ENCODE data around the gene TEX28. TPM values are rescaled to one million over a fixed set of nuclear protein-coding genes. Genes with fewer than 3 reads are reported as not detected.
A peak's percentile ranks its signal among the peaks of the same experiment; 100 is the strongest.
"Not testable (repeated sequence)": the region's sequence is repeated elsewhere in the genome, so short reads cannot be mapped to it uniquely, and the experiment has no call there.

TEX28 gene
- total RNA-seq, 2 experiments from 2014 or later, result not detected

- intact Hi-C loops (cut with micrococcal nuclease), result no loop called here
- DNase-seq, result peak; percentile 88
- H3K36me3 Mint-ChIP-seq (ENCODE audit: low read depth), result no peaks in the 10 kb centered on the region
- H3K9me3 Mint-ChIP-seq, result no peaks in the 10 kb centered on the region
- peaks cover 30% of the 10 kb centered on the region for H3K4me1 Mint-ChIP-seq (ENCODE audit: low read depth)
- no peak overlapping the region for H3K27ac Mint-ChIP-seq
- CTCF ChIA-PET, result interaction anchor here (0.6 to 2.0 kb wide), 11 partner anchors 8 to 219 kb away, joined by 3 to 8 read pairs (median 4); no protein-coding TSS in a partner anchor
- H3K4me3 Mint-ChIP-seq, result no peak overlapping the region
- no peaks in the 10 kb centered on the region for H3K27me3 Mint-ChIP-seq (ENCODE audit: low read depth)
These were observed 13.4 kb upstream of the TEX28 start for GRCh38 chrX:154308108-154308946.

- Mint-ChIP-seq H3K27me3 (ENCODE audit: low read depth) (no peaks in the 10 kb centered on the region), H3K9me3 (no peaks in the 10 kb centered on the region), H3K27ac (no peak overlapping the region), H3K4me3 (no peak overlapping the region), H3K36me3 (ENCODE audit: low read depth) (no peaks in the 10 kb centered on the region), H3K4me1 (ENCODE audit: low read depth) (peaks cover 23% of the 10 kb centered on the region)
- CTCF ChIA-PET, result interaction anchor here (1.5 to 2.0 kb wide), 3 partner anchors 9 to 220 kb away, joined by 5 to 8 read pairs (median 6); no protein-coding TSS in a partner anchor
- DNase-seq, result no peak
- intact Hi-C loops (cut with micrococcal nuclease), result no loop called here
These were observed 12.3 kb upstream of the TEX28 start for GRCh38 chrX:154307202-154307601.

GRCh38 chrX:154305541-154306205, 10.7 kb upstream of the TEX28 start:
- CTCF ChIA-PET, result no interaction called here
- intact Hi-C loops (cut with micrococcal nuclease), result no loop called here
- no peak overlapping the region for H3K4me3 Mint-ChIP-seq
- no peak for DNase-seq
- H3K9me3 Mint-ChIP-seq, result no peaks in the 10 kb centered on the region
- H3K27me3 Mint-ChIP-seq (ENCODE audit: low read depth), result no peaks in the 10 kb centered on the region
- no peak overlapping the region for H3K27ac Mint-ChIP-seq
- no peaks in the 10 kb centered on the region for H3K36me3 Mint-ChIP-seq (ENCODE audit: low read depth)
- H3K4me1 Mint-ChIP-seq (ENCODE audit: low read depth), result peaks cover 14% of the 10 kb centered on the region

- CTCF ChIA-PET, result no interaction called here
- Mint-ChIP-seq H3K27ac (no peak overlapping the region), H3K36me3 (ENCODE audit: low read depth) (no peaks in the 10 kb centered on the region), H3K9me3 (no peaks in the 10 kb centered on the region), H3K27me3 (ENCODE audit: low read depth) (no peaks in the 10 kb centered on the region), H3K4me1 (ENCODE audit: low read depth) (peaks cover 14% of the 10 kb centered on the region), H3K4me3 (no peak overlapping the region)
- no peak for DNase-seq
- intact Hi-C loops (cut with micrococcal nuclease), result no loop called here
These were observed 9.9 kb upstream of the TEX28 start for GRCh38 chrX:154304846-154305245.

GRCh38 chrX:154303476-154303875, 8.6 kb upstream of the TEX28 start:
- Mint-ChIP-seq H3K4me3 (no peak overlapping the region), H3K4me1 (ENCODE audit: low read depth) (peaks cover 9% of the 10 kb centered on the region), H3K9me3 (no peaks in the 10 kb centered on the region), H3K27ac (no peak overlapping the region), H3K27me3 (ENCODE audit: low read depth) (no peaks in the 10 kb centered on the region), H3K36me3 (ENCODE audit: low read depth) (no peaks in the 10 kb centered on the region)
- intact Hi-C loops (cut with micrococcal nuclease), result no loop called here
- no peak for DNase-seq
- CTCF ChIA-PET, result no interaction called here

GRCh38 chrX:154302998-154303397, 8.1 kb upstream of the TEX28 start:
- H3K4me1 Mint-ChIP-seq (ENCODE audit: low read depth); H3K9me3 Mint-ChIP-seq; H3K27me3 Mint-ChIP-seq (ENCODE audit: low read depth); H3K4me3 Mint-ChIP-seq; intact Hi-C loops (cut with micrococcal nuclease); DNase-seq; CTCF ChIA-PET; H3K36me3 Mint-ChIP-seq (ENCODE audit: low read depth); H3K27ac Mint-ChIP-seq: not testable (repeated sequence)

GRCh38 chrX:154300816-154301215, 5.9 kb upstream of the TEX28 start:
- no peak for DNase-seq
- no peak overlapping the region for H3K27ac Mint-ChIP-seq
- no peaks in the 10 kb centered on the region for H3K4me1 Mint-ChIP-seq (ENCODE audit: low read depth)
- H3K9me3 Mint-ChIP-seq, result no peaks in the 10 kb centered on the region
- no peaks in the 10 kb centered on the region for H3K27me3 Mint-ChIP-seq (ENCODE audit: low read depth)
- CTCF ChIA-PET, result no interaction called here
- H3K4me3 Mint-ChIP-seq, result no peak overlapping the region
- intact Hi-C loops (cut with micrococcal nuclease), result no loop called here
- no peaks in the 10 kb centered on the region for H3K36me3 Mint-ChIP-seq (ENCODE audit: low read depth)

- Mint-ChIP-seq H3K4me1 (ENCODE audit: low read depth) (no peaks in the 10 kb centered on the region), H3K36me3 (ENCODE audit: low read depth) (no peaks in the 10 kb centered on the region), H3K27me3 (ENCODE audit: low read depth) (no peaks in the 10 kb centered on the region), H3K27ac (no peak overlapping the region), H3K4me3 (no peak overlapping the region), H3K9me3 (no peaks in the 10 kb centered on the region)
- no peak for DNase-seq
- intact Hi-C loops (cut with micrococcal nuclease), result no loop called here
- CTCF ChIA-PET, result no interaction called here
These were observed 3.4 kb upstream of the TEX28 start for GRCh38 chrX:154298312-154298711.

GRCh38 chrX:154296731-154297130, 1.8 kb upstream of the TEX28 start:
- Mint-ChIP-seq H3K27ac (no peak overlapping the region), H3K9me3 (no peaks in the 10 kb centered on the region), H3K36me3 (ENCODE audit: low read depth) (no peaks in the 10 kb centered on the region), H3K4me3 (no peak overlapping the region), H3K27me3 (ENCODE audit: low read depth) (no peaks in the 10 kb centered on the region), H3K4me1 (ENCODE audit: low read depth) (no peaks in the 10 kb centered on the region)
- CTCF ChIA-PET, result interaction anchor here (0.6 kb wide), 1 partner anchor 18 kb away, joined by 3 read pairs; no protein-coding TSS in a partner anchor
- DNase-seq, result no peak
- intact Hi-C loops (cut with micrococcal nuclease), result no loop called here

- CTCF ChIA-PET, result no interaction called here
- no peaks in the 10 kb centered on the region for H3K27me3 Mint-ChIP-seq (ENCODE audit: low read depth)
- no peak within 1 kb of the TSS for H3K4me3 Mint-ChIP-seq
- no peaks in the 10 kb centered on the region for H3K9me3 Mint-ChIP-seq
- no peaks in the 10 kb centered on the region for H3K4me1 Mint-ChIP-seq (ENCODE audit: low read depth)
- no peak within 1 kb of the TSS for H3K27ac Mint-ChIP-seq
- intact Hi-C loops (cut with micrococcal nuclease), result no loop called here
- H3K36me3 Mint-ChIP-seq (ENCODE audit: low read depth), result no peaks in the 10 kb centered on the region
- DNase-seq, result no peak
These were observed 863 bp upstream of the TEX28 start, which contains the start of gene TKTL1 for GRCh38 chrX:154295664-154296310. Gene TKTL1, plus strand, starts transcription at chrX:154295795. Its CDS starts 65 bp downstream, at chrX:154295860.

- intact Hi-C loops (cut with micrococcal nuclease); H3K36me3 Mint-ChIP-seq (ENCODE audit: low read depth); H3K4me1 Mint-ChIP-seq (ENCODE audit: low read depth): not testable (repeated sequence)
These were observed 8.5 kb downstream of the TEX28 start for GRCh38 chrX:154286406-154286805.

GRCh38 chrX:154284489-154285338, 10.2 kb downstream of the TEX28 start:
- intact Hi-C loops (cut with micrococcal nuclease); H3K27me3 Mint-ChIP-seq (ENCODE audit: low read depth); H3K4me3 Mint-ChIP-seq; H3K9me3 Mint-ChIP-seq; H3K4me1 Mint-ChIP-seq (ENCODE audit: low read depth); CTCF ChIA-PET; H3K36me3 Mint-ChIP-seq (ENCODE audit: low read depth); H3K27ac Mint-ChIP-seq; DNase-seq: not testable (repeated sequence)

More at GRCh38 chrX:154286406-154286805, 8.5 kb downstream of the TEX28 start:
- H3K27me3 Mint-ChIP-seq (ENCODE audit: low read depth); H3K27ac Mint-ChIP-seq; DNase-seq; CTCF ChIA-PET; H3K9me3 Mint-ChIP-seq; H3K4me3 Mint-ChIP-seq: not testable (repeated sequence)
